Activated naive CD4-positive, alpha-beta T cell (primary cell): ENCODE data around the gene CELF5.
A peak's percentile ranks its signal among the peaks of the same experiment; 100 is the strongest.

Experiments used
- DNase-seq, 4 experiments: peaks; one replicate each; lab custom pipeline; 2025; lab: John Stamatoyannopoulos, UW

Gene CELF5

DNA sequence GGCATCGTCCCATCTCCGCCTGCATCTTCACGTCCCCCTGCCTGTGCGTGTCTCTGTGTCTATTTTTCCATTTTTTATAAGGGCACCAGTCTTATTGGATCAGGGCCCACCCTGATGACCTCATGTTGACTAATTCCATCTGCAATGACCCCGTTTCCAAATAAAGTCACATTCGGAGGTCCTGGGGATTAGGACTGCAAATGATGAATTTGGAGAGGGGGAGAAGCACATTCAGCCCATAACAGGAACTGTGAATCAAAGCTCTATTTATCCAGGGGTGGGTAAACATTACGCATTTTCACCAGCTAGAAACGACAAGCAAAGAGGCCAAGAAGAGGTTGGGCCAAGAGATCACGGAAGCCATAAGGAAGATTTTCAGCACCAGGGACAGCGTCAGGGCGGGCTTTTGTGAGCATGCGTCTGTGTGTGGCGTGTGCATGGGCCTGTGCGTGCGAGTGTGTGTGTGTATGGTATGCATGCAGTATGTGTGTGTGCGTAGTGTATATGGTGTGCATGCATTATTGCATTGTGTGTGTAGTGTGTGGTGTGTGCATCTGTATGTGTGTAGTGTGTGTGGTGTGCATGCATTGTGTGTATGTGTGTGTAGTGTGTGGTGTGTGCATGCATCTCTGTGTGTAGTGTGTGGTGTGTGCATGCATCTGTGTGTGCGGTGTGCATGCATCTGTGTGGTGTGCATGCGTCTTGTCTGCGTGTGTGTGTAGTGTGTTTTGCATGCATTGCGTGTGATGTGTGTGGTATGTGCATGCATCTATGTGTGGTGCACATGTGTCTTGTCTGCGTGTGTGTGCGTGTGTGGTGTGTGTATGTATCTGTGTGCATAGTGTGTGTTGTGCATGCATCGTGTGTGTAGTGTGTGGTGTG lies 19.6 kb downstream of the CELF5 start:
- peak in 3 of 4 experiments; percentile 11 to 36 (median 15) for DNase-seq

DNA sequence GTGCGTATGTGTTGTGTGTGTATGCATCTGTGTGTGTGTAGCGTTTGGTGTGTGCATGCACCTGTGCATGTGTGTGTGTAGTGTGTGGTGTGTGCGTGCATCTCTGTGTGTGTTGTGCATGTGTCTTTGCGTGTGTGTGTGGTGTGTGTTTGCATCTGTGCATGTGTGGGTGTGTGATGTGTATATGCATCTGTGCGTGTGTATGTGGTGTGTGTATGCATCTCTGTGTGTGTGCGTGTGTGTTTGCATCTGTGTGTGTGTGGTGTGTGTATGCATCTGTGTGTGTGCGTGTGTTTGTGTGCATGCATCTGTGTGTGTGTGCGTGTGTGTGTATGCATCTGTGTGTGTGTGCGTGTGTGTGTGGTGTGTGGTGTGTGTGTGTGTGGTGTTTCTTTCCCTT lies 20.6 kb downstream of the CELF5 start:
- no peak for DNase-seq

DNA sequence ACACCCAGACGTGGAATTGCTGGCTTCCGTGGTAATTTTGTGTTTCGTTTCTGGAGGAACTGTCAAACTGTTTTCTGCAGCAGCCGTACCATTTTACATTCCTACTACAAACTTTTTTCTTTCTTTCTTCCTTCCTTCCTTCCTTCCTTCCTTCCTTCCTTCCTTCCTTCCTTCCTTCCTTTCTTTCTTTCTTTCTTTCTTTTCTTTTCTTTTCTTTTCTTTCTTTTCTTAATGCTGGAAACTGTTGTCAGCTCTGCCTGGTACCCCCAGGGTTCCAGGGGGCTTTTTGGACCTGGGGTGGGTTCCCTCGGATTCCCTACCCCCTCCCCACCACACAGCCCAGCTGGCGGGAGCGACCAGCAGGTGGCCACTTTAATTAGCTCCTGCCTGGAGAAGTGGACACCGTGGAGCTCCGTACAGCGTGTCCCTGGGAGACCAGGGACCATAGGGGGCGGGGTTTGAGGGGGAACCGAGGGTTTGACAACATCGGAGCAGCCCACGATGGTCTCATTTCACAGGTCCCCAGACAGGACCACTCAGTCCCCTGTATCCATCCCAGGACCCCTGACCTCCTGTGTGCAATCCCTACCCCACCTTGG lies 24.4 kb downstream of the CELF5 start:
- no peak for DNase-seq

DNA sequence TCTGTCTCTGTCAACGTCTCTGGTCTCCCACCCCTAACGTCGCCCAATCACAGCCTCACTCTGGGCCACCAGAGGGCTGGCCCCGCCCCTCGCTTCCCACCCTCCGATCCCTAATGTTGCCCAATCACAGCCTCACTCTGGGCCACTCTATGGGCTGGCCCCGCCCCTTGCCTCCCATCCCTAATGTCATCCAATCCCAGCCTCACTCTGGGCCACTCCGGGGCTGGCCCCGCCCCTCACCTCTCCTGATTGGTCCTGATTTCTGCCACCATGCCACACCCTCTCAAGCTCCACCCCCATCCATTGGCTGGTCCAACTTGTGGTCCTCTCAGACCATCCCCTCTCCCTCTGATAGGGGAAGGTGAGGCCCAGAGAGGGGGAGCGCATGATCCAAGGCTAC lies 24.9 kb downstream of the CELF5 start:
- no peak for DNase-seq

DNA sequence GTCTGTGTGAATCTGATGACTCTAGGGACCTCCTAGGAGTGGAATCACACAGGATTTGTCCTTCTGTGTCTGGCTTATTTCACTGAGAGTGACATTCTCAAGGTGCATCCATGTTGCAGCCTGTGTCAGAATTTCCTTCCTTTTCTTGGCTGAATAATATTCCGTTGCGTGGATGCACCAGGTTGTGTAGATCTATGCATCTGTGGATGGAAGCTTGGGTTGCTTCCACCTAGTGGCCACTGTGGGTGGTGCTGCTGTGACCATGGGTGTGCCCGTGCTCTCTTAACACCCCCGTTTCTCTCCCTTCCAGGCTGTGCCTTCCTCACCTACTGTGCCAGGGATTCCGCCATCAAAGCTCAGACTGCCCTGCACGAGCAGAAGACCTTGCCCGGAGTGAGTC lies 26.2 kb downstream of the CELF5 start:
- peak in 2 of 4 experiments; percentile 19 to 32 for DNase-seq

DNA sequence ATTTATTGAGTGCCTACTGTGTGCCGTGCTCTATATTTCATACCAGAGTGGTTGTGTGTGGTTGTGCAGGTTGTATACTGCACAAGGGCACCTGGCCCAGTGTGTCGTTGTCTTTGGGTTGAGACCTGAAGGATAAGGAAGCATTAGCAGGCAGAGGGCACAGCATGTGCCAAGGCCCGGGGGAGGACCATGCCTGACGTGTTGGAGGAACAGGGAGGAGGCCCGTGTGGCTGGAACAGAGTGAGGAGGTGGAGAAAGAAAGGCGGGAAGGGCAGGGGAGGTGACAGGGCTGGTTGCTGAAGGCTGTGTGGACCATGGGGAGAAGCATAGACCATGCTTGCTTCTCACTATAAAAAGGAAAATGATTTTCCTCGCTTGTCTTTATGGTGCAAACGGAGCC lies 26.8 kb downstream of the CELF5 start:
- DNase-seq = no peak

DNA sequence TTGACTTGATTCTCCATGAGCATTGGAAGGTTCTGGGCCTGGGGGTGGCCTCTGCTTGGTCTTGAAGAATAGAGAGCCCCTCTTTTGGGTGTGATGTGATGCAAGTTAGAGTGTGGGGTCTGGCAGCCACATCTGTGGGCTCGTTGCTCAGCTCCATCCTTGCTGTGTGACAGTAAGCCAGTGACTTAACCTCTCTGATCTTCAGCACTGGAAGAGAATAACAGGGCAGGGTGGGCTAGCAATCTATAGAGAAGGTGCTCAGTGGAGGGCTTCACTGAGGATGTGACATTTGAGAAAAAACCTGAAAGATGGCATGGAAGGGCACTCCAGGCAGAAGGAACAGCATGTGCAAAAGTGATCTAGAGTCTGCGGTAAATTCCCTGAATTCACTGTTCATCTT lies 28.2 kb downstream of the CELF5 start:
- DNase-seq = no peak

DNA sequence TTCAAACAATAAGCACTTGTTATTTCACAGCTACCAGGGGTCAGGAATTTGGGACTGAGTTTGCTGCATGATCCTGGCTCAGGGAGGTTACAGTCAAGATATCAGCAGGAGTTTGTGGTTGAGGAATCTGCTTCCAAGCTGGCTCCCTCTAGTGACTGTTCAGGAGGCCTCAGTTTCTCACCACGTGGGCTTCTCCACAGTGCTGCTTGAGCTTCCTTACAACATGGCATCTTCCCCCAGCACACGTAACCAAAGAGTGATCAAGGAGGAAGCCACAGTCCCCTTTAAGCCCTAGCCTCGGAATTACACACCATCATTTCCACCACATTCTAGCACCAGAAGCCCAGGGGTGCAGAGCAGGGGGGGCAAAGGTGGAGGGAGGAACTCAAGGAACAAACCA lies 28.8 kb downstream of the CELF5 start:
- DNase-seq = no peak

DNA sequence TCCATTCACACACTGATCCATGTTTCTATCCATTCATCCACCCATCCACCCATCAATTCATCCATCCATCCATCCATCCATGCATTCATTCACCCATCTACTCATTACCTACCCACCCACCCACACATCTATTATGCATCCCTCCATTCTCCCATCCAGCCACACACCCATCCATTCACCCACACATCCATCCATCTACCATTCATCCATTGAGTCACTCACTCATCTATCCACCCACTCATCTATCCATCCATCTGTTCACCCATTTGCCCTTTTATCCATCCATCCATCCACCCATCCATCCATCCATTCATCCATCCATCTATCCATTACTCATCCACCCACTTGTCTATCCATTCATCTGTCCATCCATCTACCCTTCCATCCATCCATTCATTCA lies 30.1 kb downstream of the CELF5 start:
- no peak for DNase-seq

DNA sequence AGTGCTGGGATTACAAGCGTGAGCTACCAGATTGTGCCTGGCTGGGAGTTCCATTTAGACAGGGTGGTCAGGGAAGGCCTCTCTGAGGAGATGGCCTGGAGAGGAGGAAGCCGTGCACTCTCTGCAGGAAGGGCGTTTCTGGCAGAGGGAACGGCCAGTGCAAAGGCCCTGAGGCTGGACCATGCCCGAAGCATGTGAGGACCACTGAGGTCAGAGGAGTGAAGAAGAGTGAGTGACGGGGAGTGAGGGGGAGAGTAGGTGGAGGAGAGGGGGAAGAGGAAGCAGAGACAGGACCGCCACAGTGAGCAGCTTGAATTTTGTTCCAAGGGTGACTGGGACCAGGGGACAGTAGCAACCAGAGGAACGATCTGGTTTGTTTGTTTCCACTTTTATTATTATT lies 32.6 kb downstream of the CELF5 start:
- DNase-seq = no peak

DNA sequence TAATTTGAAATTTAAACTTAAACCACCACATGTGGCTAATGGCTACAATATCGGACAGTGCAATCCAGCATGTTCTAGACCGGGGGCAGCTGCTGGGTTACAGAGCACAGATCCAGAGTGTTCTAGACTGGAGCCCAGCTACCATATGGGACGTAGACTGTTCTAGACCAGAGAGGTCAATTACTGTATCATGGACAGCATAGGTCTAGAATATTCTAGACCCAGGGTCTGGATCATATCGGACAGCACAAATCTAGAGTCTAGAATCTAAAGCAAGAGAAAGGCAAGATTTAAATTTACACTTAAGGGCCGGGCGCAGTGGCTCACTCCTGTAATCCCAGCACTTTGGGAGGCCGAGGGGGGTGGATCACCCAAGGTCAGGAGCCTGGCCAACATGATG lies 37.9 kb downstream of the CELF5 start:
- no peak for DNase-seq

DNA sequence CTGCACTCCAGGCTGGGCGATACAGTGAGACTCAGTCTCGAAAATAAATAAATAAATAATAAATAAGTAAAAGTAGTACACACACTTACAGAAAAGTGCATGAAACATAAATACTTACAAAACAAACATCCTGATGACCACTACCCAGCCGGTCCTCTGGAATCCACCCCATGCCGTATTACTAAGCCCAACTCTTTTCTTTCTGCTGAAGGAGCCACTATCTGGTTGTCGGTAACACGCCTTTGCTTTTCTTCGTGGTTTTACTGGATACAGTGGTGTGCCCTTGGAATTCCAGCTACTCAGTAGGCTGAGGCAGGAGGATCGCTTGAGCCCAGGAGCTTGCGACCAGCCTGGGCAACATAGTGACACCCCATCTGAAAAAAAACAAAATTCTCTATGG lies 39.4 kb downstream of the CELF5 start:
- no peak for DNase-seq

DNA sequence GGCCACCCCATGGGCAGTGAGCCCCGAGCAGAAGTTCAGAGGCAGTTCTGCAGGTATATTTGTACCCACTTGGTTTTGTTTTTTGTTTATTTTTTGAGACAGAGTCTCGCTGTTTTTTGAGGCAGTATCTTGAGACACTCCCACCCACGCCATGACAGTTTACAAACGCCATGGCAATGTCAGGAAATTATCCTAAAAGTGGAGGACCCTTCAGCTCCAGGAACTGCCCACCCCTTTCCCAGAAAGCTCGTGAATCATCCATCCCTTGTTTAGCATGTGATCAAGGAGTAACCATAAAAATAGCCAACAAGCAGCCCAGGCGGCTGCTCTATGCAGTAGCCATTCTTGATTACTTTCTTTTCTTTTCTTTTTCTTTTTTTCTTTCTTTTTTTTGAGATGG lies 41.0 kb downstream of the CELF5 start:
- DNase-seq = no peak

DNA sequence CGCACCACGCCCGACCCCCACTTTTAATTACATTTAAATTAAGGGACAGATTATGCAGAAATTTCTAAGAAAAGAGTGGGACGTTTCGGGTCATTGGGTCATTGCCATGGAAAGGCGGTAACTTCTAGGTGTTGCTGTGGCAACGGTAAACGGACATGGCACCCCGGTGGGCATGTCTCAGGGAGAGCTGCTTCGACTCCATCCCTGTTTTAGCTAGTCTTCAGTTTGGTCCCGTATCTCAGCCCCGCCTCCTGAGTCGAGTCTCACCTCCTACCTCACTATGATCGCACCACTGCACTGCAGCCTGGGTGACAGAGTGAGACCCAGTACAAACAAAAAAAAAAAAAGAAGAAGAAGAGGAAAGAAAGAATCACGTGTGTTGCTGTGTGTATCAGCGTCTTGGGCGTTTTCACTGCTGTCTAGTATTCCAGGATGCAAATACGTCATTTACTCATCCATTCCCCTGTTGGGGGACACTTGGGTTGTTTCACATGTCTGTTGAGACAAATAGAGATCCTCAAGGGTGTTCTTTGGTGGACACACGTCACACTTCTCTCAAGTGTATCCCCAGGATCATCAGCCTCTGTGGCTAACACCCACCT lies 41.7 kb downstream of the CELF5 start:
- no peak for DNase-seq

DNA sequence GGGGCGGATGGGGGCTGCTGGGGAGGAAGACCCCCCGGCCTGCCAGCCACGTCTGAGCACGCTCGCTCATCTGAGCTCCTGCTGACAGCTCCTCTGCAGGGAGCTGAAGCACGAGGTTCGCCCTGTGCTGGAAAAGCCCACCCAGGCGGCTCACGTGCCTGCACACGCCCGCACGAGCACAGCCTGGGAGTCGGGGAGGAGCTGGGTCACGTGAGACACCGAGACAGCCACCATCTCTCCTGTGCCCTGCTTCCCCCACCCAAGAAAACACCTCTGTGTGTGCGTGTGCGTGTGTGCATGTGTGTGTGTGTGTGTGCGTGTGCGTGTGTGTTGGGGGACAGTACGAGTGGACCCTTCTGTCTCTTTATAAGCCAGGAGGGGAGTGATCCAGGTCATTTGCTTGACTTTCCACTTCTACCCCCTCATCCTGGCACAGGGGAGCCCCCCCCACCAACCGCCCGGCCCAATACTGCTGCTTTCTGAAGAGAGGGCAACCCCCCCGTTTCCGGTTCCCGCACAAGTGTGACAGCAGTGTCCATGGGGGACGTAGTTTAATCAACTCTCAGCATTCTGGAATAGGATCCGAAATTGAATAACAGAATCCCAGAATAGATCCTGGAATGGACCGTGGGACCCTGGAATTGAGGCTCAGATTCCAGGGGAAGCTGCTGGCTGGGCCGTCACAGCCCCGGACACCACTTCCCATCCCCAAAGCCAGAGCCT lies 42.5 kb downstream of the CELF5 start:
- no peak for DNase-seq

DNA sequence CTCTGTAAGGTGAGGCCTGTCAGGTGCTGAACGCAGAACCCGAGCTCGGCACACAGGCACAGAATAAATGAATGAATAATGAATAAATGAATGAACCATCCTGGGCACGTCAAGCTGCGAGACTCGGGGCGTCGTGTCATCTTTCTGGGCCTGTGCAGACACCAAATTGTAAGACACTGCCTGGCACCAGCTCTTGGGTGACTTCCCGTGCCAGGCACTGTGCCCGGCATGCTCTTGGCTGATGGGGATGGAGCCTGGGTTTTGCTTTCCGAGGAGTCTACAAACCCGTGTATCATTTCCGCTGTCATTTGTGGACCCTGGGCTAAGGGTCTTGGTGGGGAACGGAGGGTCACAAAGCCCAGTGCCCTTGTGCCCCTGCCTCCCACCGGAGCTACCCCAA lies 43.9 kb downstream of the CELF5 start:
- DNase-seq = no peak

DNA sequence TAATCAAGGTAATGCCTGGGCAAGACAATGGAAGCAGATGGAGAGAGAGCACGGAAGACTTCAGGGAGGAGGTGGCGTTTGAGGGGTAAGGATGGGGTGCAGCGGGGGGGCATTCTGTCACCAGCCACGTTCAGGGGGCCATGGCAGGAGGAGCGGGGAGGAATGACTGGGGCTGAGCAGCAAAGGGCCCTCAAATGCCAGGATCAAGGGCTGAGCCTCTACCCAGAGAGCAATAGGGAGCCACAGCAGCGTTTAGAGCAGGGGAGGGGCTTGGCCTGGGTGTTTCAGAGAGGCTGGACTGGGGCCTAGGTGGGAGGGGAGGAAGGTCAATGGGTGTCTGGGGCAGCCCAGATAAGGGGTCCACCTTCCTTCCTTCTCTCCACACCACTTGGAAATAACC lies 44.3 kb downstream of the CELF5 start:
- DNase-seq = no peak

DNA sequence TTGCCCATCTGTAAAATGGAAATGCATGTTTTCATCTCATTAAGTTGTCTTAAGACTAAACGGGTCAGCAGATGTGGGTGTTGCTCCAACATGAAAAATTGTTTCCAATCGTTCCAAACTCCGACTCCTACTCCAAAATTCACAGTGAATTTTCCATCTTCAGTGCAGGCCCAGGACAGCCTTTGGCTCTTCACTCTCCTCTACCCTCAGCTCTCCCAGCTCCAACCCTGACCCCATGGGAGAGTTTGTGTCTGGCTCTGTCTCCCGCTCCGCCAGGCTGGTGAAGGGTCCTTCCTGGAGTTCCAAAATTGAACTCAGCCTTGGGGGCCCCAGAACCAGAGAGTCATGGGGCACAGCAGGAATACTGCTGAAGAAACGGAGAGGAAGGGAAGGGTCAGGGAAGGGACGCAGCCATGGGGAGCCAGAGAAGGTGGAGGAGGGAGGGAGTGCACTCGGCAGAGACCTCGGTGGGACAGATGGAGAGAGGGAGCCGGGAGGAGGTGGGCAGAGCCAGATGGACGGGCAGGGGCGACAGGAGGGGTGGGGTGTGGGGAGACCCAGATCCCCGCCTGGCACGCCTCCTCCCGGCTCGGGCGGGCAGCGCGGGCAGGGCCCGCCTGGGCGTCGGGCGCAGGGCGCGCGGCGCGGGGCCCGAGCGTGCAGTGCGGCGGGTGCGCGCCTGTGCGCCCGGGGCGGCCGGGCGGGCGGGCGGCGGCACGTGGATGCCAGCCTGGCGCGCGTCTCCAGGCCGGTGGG lies 45.6 kb downstream of the CELF5 start:
- no peak for DNase-seq

DNA sequence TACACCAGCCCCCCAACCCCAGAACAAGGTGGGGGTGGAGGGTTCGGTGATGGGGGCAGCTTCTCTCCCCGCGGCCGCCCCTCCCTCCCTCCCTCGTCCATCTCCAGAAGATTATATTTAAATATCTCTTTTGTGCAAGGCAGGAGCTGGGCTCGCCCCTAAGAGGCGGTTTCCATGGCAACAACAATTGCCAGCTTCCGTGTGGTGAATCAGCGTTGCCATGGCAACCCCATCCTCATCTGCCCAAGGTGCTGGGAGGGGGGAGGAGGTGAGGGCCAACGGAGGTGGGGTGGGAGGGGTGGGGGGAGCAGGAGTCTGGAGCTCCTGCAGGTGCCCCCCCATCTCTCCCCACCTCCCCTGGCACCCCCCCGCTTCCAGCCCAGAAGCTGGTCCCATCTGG lies 46.4 kb downstream of the CELF5 start:
- DNase-seq = peak in 1 of 4 experiments; percentile 41

DNA sequence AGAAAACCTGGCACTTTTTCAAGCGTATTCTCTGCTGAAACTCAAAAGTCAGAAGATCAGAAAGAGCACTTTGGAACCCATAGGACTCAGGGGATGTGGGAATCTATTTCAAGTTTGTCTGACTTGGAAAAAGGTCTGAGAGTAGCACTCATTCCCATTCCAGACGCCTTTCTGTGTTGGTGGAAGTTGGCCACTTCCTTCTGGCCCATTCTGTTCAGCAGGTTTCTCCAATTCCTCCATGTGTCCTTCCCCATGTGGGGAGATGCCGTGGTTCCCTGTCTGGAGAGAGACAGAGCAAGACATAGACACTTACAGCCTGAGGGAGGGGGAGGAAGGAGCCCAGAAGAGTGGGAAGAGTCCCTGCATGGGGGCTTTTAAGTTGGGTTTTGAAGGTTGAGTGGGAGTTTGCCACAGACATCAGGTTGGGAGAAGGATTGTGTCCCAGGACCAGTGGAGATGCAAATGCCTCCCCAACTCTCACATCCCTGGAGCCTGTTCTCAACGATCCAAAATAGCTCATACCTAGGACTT lies 48.0 kb downstream of the CELF5 start:
- no peak for DNase-seq

DNA sequence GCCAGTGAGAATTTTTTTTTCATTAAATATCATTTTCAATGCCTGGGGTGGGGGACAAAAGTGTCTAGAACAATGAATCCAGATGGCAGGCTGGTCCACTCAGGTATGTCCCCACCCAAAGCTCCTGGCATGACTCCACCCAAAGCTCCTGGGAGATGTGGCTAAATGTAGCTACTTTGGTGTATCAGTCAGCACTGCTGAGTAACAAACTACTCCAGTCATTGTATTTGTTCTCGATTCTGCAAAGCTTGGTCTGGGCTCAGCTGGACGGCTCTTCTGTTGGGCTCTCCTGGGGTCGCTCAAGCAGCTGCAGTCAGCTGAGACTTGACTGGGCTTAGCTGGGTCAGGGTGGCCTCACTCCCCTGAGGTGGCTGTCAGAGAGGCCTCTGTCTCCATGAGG lies 48.5 kb downstream of the CELF5 start:
- DNase-seq = no peak
